K562 (cell line): ENCODE measurements around the gene C1QL2. TPM values are rescaled to one million over a fixed set of nuclear protein-coding genes. Genes with fewer than 3 reads are reported as not detected.

Experiments used
- ARNT ChIP-seq, 2 experiments: fragments of 450-650 bp; IDR thresholded peaks; 2 replicates each; pipeline ENCODE4 v1.6.1; 2016; ENCODE audit warnings: mild to moderate bottlenecking in 1 of 2
- HNRNPK ChIP-seq: fragments of 200-400 bp; formaldehyde crosslinking; IDR thresholded peaks from one replicate; pipeline ENCODE4 v1.6.1; 2018; ENCODE audit warnings: mild to moderate bottlenecking, low read depth, low read length; ENCODE audit not compliant: poor library complexity, severe bottlenecking
- PKNOX1 ChIP-seq: fragments of 450-650 bp; IDR thresholded peaks from 2 replicates; pipeline ENCODE4 v1.6.1; 2016
- RERE ChIP-seq: sonication (generic); formaldehyde crosslinking; IDR thresholded peaks from 2 replicates; pipeline ENCODE4 v1.8.0; 2023; ENCODE audit warnings: missing genetic modification reagents, mild to moderate bottlenecking, borderline replicate concordance
- TAF7 ChIP-seq: fragments of 450-650 bp; IDR thresholded peaks from 2 replicates; pipeline ENCODE4 v1.6.1; 2016; ENCODE audit warnings: missing genetic modification characterization, missing compliant biosample characterization
- ZBTB17 ChIP-seq: fragments of 450-650 bp; formaldehyde crosslinking; IDR thresholded peaks from 2 replicates; pipeline ENCODE4 v1.4.0; 2020; ENCODE audit warnings: mild to moderate bottlenecking
- ZFP30 ChIP-seq: fragments of 250-450 bp; sonication (Bioruptor Pico); IDR thresholded peaks from 2 replicates; pipeline ENCODE4 v1.8.0; 2022; ENCODE audit warnings: moderate library complexity, mild to moderate bottlenecking, inconsistent platforms, borderline replicate concordance
- ZNF277 ChIP-seq: fragments of 250-450 bp; sonication (Bioruptor Pico); IDR thresholded peaks from 2 replicates; pipeline ENCODE4 v1.8.0; 2022; ENCODE audit warnings: inconsistent platforms, mild to moderate bottlenecking, moderate library complexity, borderline replicate concordance
- ZNF384 ChIP-seq: IDR thresholded peaks from 2 replicates; pipeline ENCODE4 v1.6.1; 2012; ENCODE audit warnings: low read depth, low read length, improper control_type of control experiment
- ZZZ3 ChIP-seq: fragments of 450-650 bp; IDR thresholded peaks from 2 replicates; pipeline ENCODE4 v1.6.1; 2016; ENCODE audit warnings: antibody characterized with exemption, mild to moderate bottlenecking, moderate library complexity
- polyA plus RNA-seq, 8 experiments: library from polyadenylated mRNA; depleted of rRNA in 4 of 8; stranded (reverse) in 5 of 8; unstranded in 3 of 8; fragments of >200 nt; fragmentation: Nextera tagmentation in 2 of 8; fragmentation: Illumina TruSeq in 1 of 8; extraction: Ambion mirVana in 2 of 8; extraction: Trizol in 1 of 8; gene quantifications; 2 replicates each; pipeline versions ENCODE4 v1.2.1 to v1.2.3, GENCODE V29; 2011 to 2014; ENCODE audit warnings: inconsistent platforms in 1 of 8, missing spikeins in 1 of 8
- total RNA-seq, 7 experiments: library from RNA; depleted of rRNA in 6 of 7; stranded (reverse); fragments of >200 nt in 6 of 7; fragmentation: Illumina TruSeq in 2 of 7; extraction: Trizol in 2 of 7; gene quantifications; 2 replicates each; pipeline versions ENCODE4 v1.2.1 to v1.2.3, GENCODE V29; 2011 to 2021; ENCODE audit warnings: low replicate concordance in 1 of 7

The C1QL2 gene
- total and polyA plus RNA-seq, 9 of the 15 experiments (the other 6 are each of a cell fraction or from before 2014, with no cell fraction given) = not detected

- no peak for TF ChIP-seq RERE (CRISPR knock-in tag)
- TF ChIP-seq TAF7 (tag) = no peak
- TF ChIP-seq ZZZ3 = no peak
- TF ChIP-seq PKNOX1 = no peak
- no peak for TF ChIP-seq ZFP30 (CRISPR knock-in tag)
- no peak for TF ChIP-seq ZBTB17 (CRISPR knock-in tag)
- no peak for TF ChIP-seq ARNT (IDR thresholded peaks at IDR 0.05)
- TF ChIP-seq HNRNPK = no peak
- TF ChIP-seq ZNF277 (CRISPR knock-in tag) = no peak
- no peak for TF ChIP-seq ZNF384
Measured at GRCh38 chr2:119109866-119110265, 48.7 kb downstream of the C1QL2 start (continued).
